ENCODE results near the gene NR3C1. TPM values are rescaled to one million over a fixed set of nuclear protein-coding genes. Genes with fewer than 3 reads are reported as not detected.

NR3C1 gene
- total RNA-seq, 1 experiment from 2014 or later, result 31.4 TPM

DNA sequence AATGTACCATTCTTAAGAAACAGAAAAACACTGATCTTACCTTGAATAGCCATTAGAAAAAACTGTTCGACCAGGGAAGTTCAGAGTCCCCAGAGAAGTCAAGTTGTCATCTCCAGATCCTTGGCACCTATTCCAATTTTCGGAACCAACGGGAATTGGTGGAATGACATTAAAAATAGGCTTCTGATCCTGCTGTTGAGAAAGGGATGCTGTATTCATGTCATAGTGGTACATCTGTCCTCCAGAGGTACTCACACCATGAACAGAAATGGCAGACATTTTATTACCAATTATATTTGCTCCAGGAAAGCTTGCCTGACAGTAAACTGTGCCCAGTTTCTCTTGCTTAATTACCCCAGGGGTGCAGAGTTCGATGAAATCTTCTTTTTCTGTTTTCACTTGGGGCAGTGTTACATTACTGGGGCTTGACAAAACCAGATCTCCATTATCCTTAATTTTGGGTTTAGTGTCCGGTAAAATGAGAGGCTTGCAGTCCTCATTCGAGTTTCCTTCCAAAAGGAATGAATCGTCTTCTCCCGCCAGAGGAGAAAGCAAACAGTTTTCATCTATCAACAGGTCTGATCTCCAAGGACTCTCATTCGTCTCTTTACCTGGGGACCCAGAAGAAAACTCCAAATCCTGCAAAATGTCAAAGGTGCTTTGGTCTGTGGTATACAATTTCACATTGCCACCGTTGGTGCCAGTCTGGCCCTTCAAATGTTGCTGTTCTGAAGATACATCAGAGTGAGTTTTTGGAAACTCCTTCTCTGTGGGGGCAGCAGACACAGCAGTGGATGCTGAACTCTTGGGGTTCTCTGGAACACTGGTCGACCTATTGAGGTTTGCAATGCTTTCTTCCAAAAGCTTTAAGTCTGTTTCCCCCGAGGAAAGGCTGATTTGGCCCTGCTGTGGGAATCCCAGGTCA is 3.6 kb downstream of the NR3C1 start:
- Histone ChIP-seq H3K14ac (ENCODE audit: insufficient read depth, low read length) (no peak overlapping the region), H4K20me1 (ENCODE audit: control insufficient read depth, insufficient read depth, insufficient read length) (no peaks in the 10 kb centered on the region), H2BK15ac (ENCODE audit: low read depth, low read length) (no peak overlapping the region), H3K79me2 (ENCODE audit: insufficient read depth, low read length) (no peaks in the 10 kb centered on the region), H3K79me1 (ENCODE audit: insufficient read depth, low read depth, low read length, poor library complexity, severe bottlenecking) (no peaks in the 10 kb centered on the region), H3K23me2 (ENCODE audit: insufficient read length, low read depth, low read length, poor library complexity, severe bottlenecking) (peaks cover 19% of the 10 kb centered on the region), H2BK120ac (ENCODE audit: low read depth, low read length, poor library complexity, severe bottlenecking) (no peak overlapping the region), H2BK5ac (ENCODE audit: insufficient read length, low read length) (no peak overlapping the region), H2AK5ac (ENCODE audit: insufficient read length, low read length) (no peak overlapping the region), H3K18ac (ENCODE audit: insufficient read length, low read depth, low read length) (no peak overlapping the region), H3K4ac (ENCODE audit: low read depth, low read length) (no peak overlapping the region), H3K56ac (ENCODE audit: insufficient read length, low read depth, low read length) (no peak overlapping the region), H3K4me2 (ENCODE audit: insufficient read depth, insufficient read length, low read length) (no peak overlapping the region), H4K5ac (ENCODE audit: insufficient read length, low read depth, low read length) (no peak overlapping the region), H4K8ac (replicated peaks; ENCODE audit: insufficient read length, low read depth, low read length) (no peak overlapping the region), H3K4me1 (ENCODE audit: insufficient read depth, low read length) (peaks cover 8% of the 10 kb centered on the region), H3K27ac (ENCODE audit: insufficient read length, low read depth, low read length) (no peak overlapping the region), H2BK20ac (ENCODE audit: low read depth, low read length, poor library complexity, severe bottlenecking) (no peak overlapping the region), H3K9ac (ENCODE audit: extremely low read depth, insufficient read length, low read length) (no peak overlapping the region), H2BK12ac (ENCODE audit: insufficient read length, low read depth, low read length) (no peak overlapping the region), H3K27me3 (ENCODE audit: insufficient read depth, low read length) (peaks cover 10% of the 10 kb centered on the region; the same call in 1 of the 2 replicates), H4K91ac (ENCODE audit: insufficient read length, low read depth, low read length) (no peak overlapping the region), H3K9me3 (ENCODE audit: control insufficient read depth, low read depth, low read length) (no peaks in the 10 kb centered on the region), H2AFZ (ENCODE audit: low read length) (no peak overlapping the region), H3K23ac (ENCODE audit: insufficient read length, low read depth, low read length) (no peak overlapping the region), H3T11ph (ENCODE audit: low read length) (no peak overlapping the region)
- no peaks in the 10 kb centered on the region for H3K9me3 Mint-ChIP-seq
- peaks cover 21% of the 10 kb centered on the region for H3K27me3 Mint-ChIP-seq (ENCODE audit: low read depth)
- WGBS (ENCODE audit: extremely low coverage, insufficient read length, low lambda C conversion rate), result no CpG with 5 or more reads among the region's 12 CpGs
- peaks cover 67 to 68% of the 10 kb centered on the region in 2 experiments for H3K4me1 Mint-ChIP-seq
- DNase-seq, result no peak
- no peak overlapping the region; a peak in 1 of 7 replicates for H3K27ac Mint-ChIP-seq
- H3K36me3 Mint-ChIP-seq (ENCODE audit: insufficient read depth in 1 of 3, low read depth in 3 of 3), result peaks cover 0 to 12% (median 0%) of the 10 kb centered on the region in 3 experiments; a peak in 2 of 7 replicates
- TF ChIP-seq, protein P1, sequence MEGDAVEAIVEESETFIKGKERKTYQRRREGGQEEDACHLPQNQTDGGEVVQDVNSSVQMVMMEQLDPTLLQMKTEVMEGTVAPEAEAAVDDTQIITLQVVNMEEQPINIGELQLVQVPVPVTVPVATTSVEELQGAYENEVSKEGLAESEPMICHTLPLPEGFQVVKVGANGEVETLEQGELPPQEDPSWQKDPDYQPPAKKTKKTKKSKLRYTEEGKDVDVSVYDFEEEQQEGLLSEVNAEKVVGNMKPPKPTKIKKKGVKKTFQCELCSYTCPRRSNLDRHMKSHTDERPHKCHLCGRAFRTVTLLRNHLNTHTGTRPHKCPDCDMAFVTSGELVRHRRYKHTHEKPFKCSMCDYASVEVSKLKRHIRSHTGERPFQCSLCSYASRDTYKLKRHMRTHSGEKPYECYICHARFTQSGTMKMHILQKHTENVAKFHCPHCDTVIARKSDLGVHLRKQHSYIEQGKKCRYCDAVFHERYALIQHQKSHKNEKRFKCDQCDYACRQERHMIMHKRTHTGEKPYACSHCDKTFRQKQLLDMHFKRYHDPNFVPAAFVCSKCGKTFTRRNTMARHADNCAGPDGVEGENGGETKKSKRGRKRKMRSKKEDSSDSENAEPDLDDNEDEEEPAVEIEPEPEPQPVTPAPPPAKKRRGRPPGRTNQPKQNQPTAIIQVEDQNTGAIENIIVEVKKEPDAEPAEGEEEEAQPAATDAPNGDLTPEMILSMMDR (conservative IDR thresholded peaks at IDR 0.05), result no peak
- peak overlapping the region; percentile 34 to 84 for H3K4me3 Mint-ChIP-seq

Measured in H9 (cell line).